GM23338 (cell line): ENCODE measurements around the gene PRRG3. TPM values are rescaled to one million over a fixed set of nuclear protein-coding genes. Genes with fewer than 3 reads are reported as not detected.

Source experiments
- ATAC-seq: fragments of 200-7000 bp; cut with Tn5 transposase; 3 replicates; pipeline ENCODE4 v1.9.1; 2020
- DNase-seq: peaks from one replicate; pipeline ENCODE4 v3.0.0-alpha.2; 2015; ENCODE audit warnings: low spot score
- H2AFZ ChIP-seq: fragments of 200-600 bp; sonication (generic); 2 replicates; pipeline ENCODE4 v1.8.0; 2016; ENCODE audit warnings: antibody characterized with exemption, mild to moderate bottlenecking, moderate library complexity
- H3F3A ChIP-seq: fragments of 200-600 bp; sonication (generic); replicated peaks from 2 replicates; pipeline ENCODE4 v1.8.0; 2017; ENCODE audit warnings: antibody characterized with exemption, mixed run types, low read depth
- H3K27ac ChIP-seq: fragments of 200-600 bp; sonication (generic); 2 replicates; pipeline ENCODE4 v1.6.1; 2016; ENCODE audit warnings: low read depth
- H3K27me3 ChIP-seq: fragments of 200-600 bp; sonication (generic); 2 replicates; pipeline ENCODE4 v1.8.0; 2016; ENCODE audit warnings: mild to moderate bottlenecking, mixed run types, moderate library complexity; ENCODE audit not compliant: insufficient read depth
- H3K36me3 ChIP-seq: fragments of 200-600 bp; sonication (generic); 2 replicates; pipeline ENCODE4 v1.8.0; 2016; ENCODE audit warnings: mild to moderate bottlenecking; ENCODE audit not compliant: insufficient read depth
- H3K4me1 ChIP-seq: fragments of 200-600 bp; sonication (generic); 2 replicates; pipeline ENCODE4 v1.8.0; 2016; ENCODE audit warnings: mild to moderate bottlenecking, moderate library complexity; ENCODE audit not compliant: insufficient read depth
- H3K4me2 ChIP-seq: fragments of 200-600 bp; sonication (generic); 2 replicates; pipeline ENCODE4 v1.7.1; 2017; ENCODE audit warnings: mixed run types
- H3K4me3 ChIP-seq: fragments of 200-600 bp; sonication (generic); 2 replicates; pipeline ENCODE4 v1.6.1; 2016; ENCODE audit warnings: mixed run types
- H3K79me2 ChIP-seq: fragments of 200-600 bp; sonication (generic); replicated peaks from 2 replicates; pipeline ENCODE4 v1.8.0; 2017; ENCODE audit warnings: mild to moderate bottlenecking; ENCODE audit not compliant: insufficient read depth
- H3K9me2 ChIP-seq: fragments of 200-600 bp; sonication (generic); 2 replicates; pipeline ENCODE4 v1.8.0; 2017; ENCODE audit not compliant: insufficient read depth
- H4K20me1 ChIP-seq: fragments of 200-600 bp; sonication (generic); replicated peaks from 2 replicates; pipeline ENCODE4 v1.8.0; 2017; ENCODE audit warnings: mild to moderate bottlenecking; ENCODE audit not compliant: insufficient read depth
- H3K27ac Mint-ChIP-seq: 2 replicates; pipeline ENCODE4 v1.8.0; 2020; ENCODE audit warnings: inconsistent platforms, mild to moderate bottlenecking, moderate library complexity, mixed read lengths
- H3K27me3 Mint-ChIP-seq: 3 replicates; pipeline ENCODE4 v1.8.0; 2022; ENCODE audit warnings: low read depth, mild to moderate bottlenecking, moderate library complexity, mixed read lengths, inconsistent platforms; ENCODE audit not compliant: insufficient read depth, poor library complexity
- H3K36me3 Mint-ChIP-seq: 3 replicates; pipeline ENCODE4 v1.8.0; 2021; ENCODE audit warnings: low read depth, mild to moderate bottlenecking, inconsistent platforms, moderate library complexity, mixed read lengths
- H3K4me1 Mint-ChIP-seq: 3 replicates; pipeline ENCODE4 v1.8.0; 2020; ENCODE audit warnings: mild to moderate bottlenecking, inconsistent platforms, mixed read lengths
- H3K4me3 Mint-ChIP-seq: 3 replicates; pipeline ENCODE4 v1.8.0; 2021; ENCODE audit warnings: moderate library complexity, mild to moderate bottlenecking, inconsistent platforms, mixed read lengths
- H3K9me3 Mint-ChIP-seq: 3 replicates; pipeline ENCODE4 v1.8.0; 2020; ENCODE audit warnings: moderate library complexity, mild to moderate bottlenecking, inconsistent platforms, mixed read lengths
- EZH2phosphoT487 ChIP-seq: fragments of 200-600 bp; sonication (generic); IDR thresholded peaks from one replicate; pipeline ENCODE4 v1.8.1; 2018; ENCODE audit warnings: antibody characterized with exemption; ENCODE audit not compliant: unreplicated experiment
- STAT1 ChIP-seq: IDR thresholded peaks from one replicate; pipeline ENCODE4 v1.6.1; 2016; ENCODE audit warnings: antibody characterized with exemption; ENCODE audit not compliant: unreplicated experiment
- ZNF114 ChIP-seq: fragments of 250-450 bp; sonication (Bioruptor Pico); IDR thresholded peaks from 2 replicates; pipeline ENCODE4 v1.5.0; 2020; ENCODE audit warnings: mild to moderate bottlenecking, moderate library complexity
- polyA plus RNA-seq: library from polyadenylated mRNA; unstranded; fragments of >200 nt; fragmentation: Nextera tagmentation; extraction: Ambion mirVana; gene quantifications from 2 replicates; pipeline ENCODE4 v1.2.1, GENCODE V29; 2016
- total RNA-seq: library from RNA; depleted of rRNA; stranded (reverse); fragments of >200 nt; shearing (Covaris generic); gene quantifications from 2 replicates; pipeline ENCODE4 v1.2.3, GENCODE V29; 2014
- TF ChIP-seq, protein P1 (sequence below): fragments of 250-450 bp; sonication (Bioruptor Pico); IDR thresholded peaks from 2 replicates; pipeline ENCODE4 v1.5.0; 2020; ENCODE audit warnings: mild to moderate bottlenecking, moderate library complexity
- TF ChIP-seq, protein P2 (sequence below): IDR thresholded peaks from one replicate; pipeline ENCODE4 v1.6.1; 2018; ENCODE audit warnings: antibody characterized with exemption; ENCODE audit not compliant: unreplicated experiment

Gene PRRG3
- total and polyA plus RNA-seq, 2 experiments from 2014 or later = 5.0 to 10.6 TPM

DNA sequence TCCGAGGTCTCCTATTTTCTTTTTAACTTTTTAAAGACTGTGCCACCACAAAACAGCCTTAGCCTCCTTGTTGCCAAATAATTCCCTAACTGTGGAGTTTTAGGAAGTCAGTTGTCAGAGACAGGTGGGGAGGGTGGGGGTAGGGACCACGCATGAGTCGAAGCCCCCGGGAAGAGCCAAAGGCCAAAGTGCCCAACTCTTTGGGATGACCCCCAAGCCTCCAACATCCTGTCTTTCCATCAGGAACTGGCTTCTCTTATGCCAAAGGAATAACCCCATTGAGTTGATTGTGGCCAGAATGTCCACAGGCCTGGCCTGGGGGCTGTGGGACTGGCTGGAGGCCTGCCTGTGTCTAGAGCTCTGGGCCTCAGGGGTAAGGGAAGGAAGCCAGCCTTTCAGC is 5.8 kb downstream of the PRRG3 start:
- peaks cover 1% of the 10 kb centered on the region for H3K27me3 Mint-ChIP-seq
- H3K4me1 Mint-ChIP-seq = peaks cover 4% of the 10 kb centered on the region; the same call in 2 of the 3 replicates
- H3K4me3 Mint-ChIP-seq = no peak overlapping the region
- H3K4me1 ChIP-seq = peaks cover 2% of the 10 kb centered on the region; the same call in 1 of the 2 replicates
- TF ChIP-seq, protein P1, sequence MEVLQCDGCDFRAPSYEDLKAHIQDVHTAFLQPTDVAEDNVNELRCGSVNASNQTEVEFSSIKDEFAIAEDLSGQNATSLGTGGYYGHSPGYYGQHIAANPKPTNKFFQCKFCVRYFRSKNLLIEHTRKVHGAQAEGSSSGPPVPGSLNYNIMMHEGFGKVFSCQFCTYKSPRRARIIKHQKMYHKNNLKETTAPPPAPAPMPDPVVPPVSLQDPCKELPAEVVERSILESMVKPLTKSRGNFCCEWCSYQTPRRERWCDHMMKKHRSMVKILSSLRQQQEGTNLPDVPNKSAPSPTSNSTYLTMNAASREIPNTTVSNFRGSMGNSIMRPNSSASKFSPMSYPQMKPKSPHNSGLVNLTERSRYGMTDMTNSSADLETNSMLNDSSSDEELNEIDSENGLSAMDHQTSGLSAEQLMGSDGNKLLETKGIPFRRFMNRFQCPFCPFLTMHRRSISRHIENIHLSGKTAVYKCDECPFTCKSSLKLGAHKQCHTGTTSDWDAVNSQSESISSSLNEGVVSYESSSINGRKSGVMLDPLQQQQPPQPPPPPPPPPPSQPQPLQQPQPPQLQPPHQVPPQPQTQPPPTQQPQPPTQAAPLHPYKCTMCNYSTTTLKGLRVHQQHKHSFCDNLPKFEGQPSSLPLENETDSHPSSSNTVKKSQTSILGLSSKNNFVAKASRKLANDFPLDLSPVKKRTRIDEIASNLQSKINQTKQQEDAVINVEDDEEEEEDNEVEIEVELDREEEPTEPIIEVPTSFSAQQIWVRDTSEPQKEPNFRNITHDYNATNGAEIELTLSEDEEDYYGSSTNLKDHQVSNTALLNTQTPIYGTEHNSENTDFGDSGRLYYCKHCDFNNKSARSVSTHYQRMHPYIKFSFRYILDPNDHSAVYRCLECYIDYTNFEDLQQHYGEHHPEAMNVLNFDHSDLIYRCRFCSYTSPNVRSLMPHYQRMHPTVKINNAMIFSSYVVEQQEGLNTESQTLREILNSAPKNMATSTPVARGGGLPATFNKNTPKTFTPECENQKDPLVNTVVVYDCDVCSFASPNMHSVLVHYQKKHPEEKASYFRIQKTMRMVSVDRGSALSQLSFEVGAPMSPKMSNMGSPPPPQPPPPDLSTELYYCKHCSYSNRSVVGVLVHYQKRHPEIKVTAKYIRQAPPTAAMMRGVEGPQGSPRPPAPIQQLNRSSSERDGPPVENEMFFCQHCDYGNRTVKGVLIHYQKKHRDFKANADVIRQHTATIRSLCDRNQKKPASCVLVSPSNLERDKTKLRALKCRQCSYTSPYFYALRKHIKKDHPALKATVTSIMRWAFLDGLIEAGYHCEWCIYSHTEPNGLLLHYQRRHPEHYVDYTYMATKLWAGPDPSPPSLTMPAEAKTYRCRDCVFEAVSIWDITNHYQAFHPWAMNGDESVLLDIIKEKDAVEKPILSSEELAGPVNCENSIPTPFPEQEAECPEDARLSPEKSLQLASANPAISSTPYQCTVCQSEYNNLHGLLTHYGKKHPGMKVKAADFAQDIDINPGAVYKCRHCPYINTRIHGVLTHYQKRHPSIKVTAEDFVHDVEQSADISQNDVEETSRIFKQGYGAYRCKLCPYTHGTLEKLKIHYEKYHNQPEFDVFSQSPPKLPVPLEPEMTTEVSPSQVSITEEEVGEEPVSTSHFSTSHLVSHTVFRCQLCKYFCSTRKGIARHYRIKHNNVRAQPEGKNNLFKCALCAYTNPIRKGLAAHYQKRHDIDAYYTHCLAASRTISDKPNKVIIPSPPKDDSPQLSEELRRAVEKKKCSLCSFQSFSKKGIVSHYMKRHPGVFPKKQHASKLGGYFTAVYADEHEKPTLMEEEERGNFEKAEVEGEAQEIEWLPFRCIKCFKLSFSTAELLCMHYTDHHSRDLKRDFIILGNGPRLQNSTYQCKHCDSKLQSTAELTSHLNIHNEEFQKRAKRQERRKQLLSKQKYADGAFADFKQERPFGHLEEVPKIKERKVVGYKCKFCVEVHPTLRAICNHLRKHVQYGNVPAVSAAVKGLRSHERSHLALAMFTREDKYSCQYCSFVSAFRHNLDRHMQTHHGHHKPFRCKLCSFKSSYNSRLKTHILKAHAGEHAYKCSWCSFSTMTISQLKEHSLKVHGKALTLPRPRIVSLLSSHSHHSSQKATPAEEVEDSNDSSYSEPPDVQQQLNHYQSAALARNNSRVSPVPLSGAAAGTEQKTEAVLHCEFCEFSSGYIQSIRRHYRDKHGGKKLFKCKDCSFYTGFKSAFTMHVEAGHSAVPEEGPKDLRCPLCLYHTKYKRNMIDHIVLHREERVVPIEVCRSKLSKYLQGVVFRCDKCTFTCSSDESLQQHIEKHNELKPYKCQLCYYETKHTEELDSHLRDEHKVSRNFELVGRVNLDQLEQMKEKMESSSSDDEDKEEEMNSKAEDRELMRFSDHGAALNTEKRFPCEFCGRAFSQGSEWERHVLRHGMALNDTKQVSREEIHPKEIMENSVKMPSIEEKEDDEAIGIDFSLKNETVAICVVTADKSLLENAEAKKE (CRISPR knock-in tag) = no peak
- TF ChIP-seq EZH2phosphoT487 = no peak
- TF ChIP-seq STAT1 = no peak
- TF ChIP-seq ZNF114 (CRISPR knock-in tag) = no peak
- TF ChIP-seq, protein P2, sequence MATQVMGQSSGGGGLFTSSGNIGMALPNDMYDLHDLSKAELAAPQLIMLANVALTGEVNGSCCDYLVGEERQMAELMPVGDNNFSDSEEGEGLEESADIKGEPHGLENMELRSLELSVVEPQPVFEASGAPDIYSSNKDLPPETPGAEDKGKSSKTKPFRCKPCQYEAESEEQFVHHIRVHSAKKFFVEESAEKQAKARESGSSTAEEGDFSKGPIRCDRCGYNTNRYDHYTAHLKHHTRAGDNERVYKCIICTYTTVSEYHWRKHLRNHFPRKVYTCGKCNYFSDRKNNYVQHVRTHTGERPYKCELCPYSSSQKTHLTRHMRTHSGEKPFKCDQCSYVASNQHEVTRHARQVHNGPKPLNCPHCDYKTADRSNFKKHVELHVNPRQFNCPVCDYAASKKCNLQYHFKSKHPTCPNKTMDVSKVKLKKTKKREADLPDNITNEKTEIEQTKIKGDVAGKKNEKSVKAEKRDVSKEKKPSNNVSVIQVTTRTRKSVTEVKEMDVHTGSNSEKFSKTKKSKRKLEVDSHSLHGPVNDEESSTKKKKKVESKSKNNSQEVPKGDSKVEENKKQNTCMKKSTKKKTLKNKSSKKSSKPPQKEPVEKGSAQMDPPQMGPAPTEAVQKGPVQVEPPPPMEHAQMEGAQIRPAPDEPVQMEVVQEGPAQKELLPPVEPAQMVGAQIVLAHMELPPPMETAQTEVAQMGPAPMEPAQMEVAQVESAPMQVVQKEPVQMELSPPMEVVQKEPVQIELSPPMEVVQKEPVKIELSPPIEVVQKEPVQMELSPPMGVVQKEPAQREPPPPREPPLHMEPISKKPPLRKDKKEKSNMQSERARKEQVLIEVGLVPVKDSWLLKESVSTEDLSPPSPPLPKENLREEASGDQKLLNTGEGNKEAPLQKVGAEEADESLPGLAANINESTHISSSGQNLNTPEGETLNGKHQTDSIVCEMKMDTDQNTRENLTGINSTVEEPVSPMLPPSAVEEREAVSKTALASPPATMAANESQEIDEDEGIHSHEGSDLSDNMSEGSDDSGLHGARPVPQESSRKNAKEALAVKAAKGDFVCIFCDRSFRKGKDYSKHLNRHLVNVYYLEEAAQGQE = no peak
- H3K9me2 ChIP-seq = no peaks in the 10 kb centered on the region
- no peaks in the 10 kb centered on the region for H3K27me3 ChIP-seq
- H3K4me2 ChIP-seq = no peak overlapping the region
- no peak overlapping the region for H2AFZ ChIP-seq
- ATAC-seq = no peak
- H3K27ac ChIP-seq = no peak overlapping the region
- H3F3A ChIP-seq = no peaks in the 10 kb centered on the region
- no peaks in the 10 kb centered on the region for H4K20me1 ChIP-seq
- H3K36me3 ChIP-seq = no peaks in the 10 kb centered on the region
- no peaks in the 10 kb centered on the region for H3K36me3 Mint-ChIP-seq
- H3K9me3 Mint-ChIP-seq = no peaks in the 10 kb centered on the region
- H3K79me2 ChIP-seq = no peaks in the 10 kb centered on the region
- no peak for DNase-seq
- H3K4me3 ChIP-seq = no peak overlapping the region
- H3K27ac Mint-ChIP-seq = no peak overlapping the region
